GM12891 (cell line): ENCODE results near the gene JAGN1.
"Not testable (repeated sequence)": the region's sequence is repeated elsewhere in the genome, so short reads cannot be mapped to it uniquely, and the experiment has no call there.

Source experiments
- DNase-seq: peaks from one replicate; pipeline ENCODE4 v3.0.0; 2011; ENCODE audit warnings: low spot score; ENCODE audit not compliant: insufficient read length
- FAIRE-seq: peaks from 2 replicates; lab custom pipeline; 2011; peaks lifted over from hg19 to GRCh38; lab: Jason Lieb, UNC
- PAX5 ChIP-seq: IDR thresholded peaks from 2 replicates; pipeline ENCODE4 v1.6.1; 2011; ENCODE audit warnings: low read length, moderate library complexity, mild to moderate bottlenecking; ENCODE audit not compliant: insufficient read depth, severe bottlenecking
- POLR2A ChIP-seq: IDR thresholded peaks from 2 replicates; pipeline ENCODE4 v1.6.1; 2011; ENCODE audit warnings: low read depth, low read length, control low read depth
- POLR2AphosphoS5 ChIP-seq: IDR thresholded peaks from 2 replicates; pipeline ENCODE4 v1.6.1; 2011; ENCODE audit warnings: low read depth, low read length, control low read depth
- POU2F2 ChIP-seq: IDR thresholded peaks from 2 replicates; pipeline ENCODE4 v1.6.1; 2011; ENCODE audit warnings: low read depth, mild to moderate bottlenecking, control low read depth, low read length, moderate library complexity
- SPI1 ChIP-seq: IDR thresholded peaks from 2 replicates; pipeline ENCODE4 v1.6.1; 2011; ENCODE audit warnings: low read depth, low read length, control low read depth
- TAF1 ChIP-seq: IDR thresholded peaks from 2 replicates; pipeline ENCODE4 v1.6.1; 2011; ENCODE audit warnings: low read depth, low read length, control low read depth

Gene JAGN1

GRCh38 chr3:9898467-9899241 lies 8.2 kb downstream of the JAGN1 start:
- FAIRE-seq (no peak), DNase-seq (no peak)
- TF ChIP-seq SPI1 (no peak), POLR2A (no peak)

GRCh38 chr3:9899289-9899791 lies 8.9 kb downstream of the JAGN1 start:
- FAIRE-seq, result no peak
- TF ChIP-seq SPI1 (no peak), POLR2A (no peak), PAX5 (no peak), POU2F2 (no peak), POLR2AphosphoS5 (no peak), TAF1 (no peak)

DNA sequence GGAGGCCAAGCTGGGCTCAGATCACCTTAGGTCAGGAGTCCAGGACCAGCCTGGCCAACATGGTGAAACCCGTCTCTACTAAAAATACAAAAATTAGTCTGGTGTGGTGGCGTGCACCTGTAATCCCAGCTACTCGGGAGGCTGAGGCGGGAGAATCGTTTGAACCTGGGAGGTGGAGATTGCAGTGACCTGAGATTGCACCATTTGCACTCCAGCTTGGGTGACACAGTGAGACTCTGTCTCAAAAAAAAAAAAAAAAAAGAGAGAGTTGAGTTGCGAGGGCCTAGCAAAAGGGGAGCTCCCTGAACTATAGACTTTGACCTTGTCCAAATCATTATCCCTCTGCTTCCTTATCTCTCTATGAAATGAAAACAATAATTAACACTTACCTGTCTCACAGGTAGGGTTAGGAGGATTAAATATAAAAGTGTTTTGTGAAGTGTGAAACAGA lies 10.6 kb downstream of the JAGN1 start:
- DNase-seq, FAIRE-seq: not testable (repeated sequence)

More at GRCh38 chr3:9899289-9899791, 8.9 kb downstream of the JAGN1 start:
- no peak for DNase-seq

DNA sequence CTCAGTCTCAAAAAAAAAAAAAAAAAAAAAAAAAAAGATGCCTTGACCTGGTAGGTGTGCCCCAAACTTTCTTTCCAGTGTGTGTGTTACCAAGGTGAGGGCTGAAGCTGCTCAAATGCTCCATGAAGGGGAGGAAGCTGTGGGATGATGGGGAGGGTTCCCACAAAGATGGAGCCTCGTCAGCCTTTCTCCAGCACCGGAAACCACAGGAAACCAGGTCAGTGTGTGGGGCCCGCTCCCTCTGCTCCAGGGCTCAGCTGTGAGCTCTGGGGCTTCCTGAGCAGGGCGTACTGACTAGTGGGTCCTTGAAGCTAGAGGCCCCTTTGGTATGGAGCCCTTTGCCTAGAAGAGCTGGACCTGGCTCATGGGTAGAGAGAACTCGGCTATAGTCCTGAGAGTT lies 11.6 kb downstream of the JAGN1 start:
- FAIRE-seq, result no peak
- no peak for DNase-seq
- TF ChIP-seq SPI1 (no peak), POLR2AphosphoS5 (no peak), POLR2A (no peak), PAX5 (no peak), TAF1 (no peak), POU2F2 (no peak)

GRCh38 chr3:9902372-9903237 lies 12.2 kb downstream of the JAGN1 start, which contains the start of gene IL17RE:
TSS of gene IL17RE (plus strand) at chr3:9902848. CDS start at chr3:9902933, 85 bp downstream.
- FAIRE-seq (no peak), DNase-seq (no peak)
- TF ChIP-seq POLR2A (no peak), TAF1 (no peak), POU2F2 (no peak), POLR2AphosphoS5 (no peak), PAX5 (no peak), SPI1 (no peak)

DNA sequence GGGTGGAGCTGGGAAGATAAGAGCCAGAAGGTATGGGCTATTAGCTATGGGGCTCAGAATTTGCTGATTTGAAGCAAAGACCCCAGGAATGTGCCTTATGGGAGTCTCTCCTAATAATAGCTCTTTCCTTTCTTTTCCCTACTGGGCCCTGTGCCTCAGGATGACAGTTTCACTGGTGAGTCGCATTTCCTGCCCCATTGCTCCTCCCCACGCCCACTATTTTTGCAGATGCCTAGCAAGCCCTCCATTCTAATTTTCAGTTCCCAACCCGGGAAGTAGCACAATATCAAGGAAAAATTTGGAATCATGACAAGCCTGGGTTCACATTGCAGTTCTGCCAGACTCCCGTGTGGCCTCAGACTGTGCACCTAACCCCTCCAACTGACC lies 12.8 kb downstream of the JAGN1 start:
- no peak for FAIRE-seq
- no peak for TF ChIP-seq POLR2AphosphoS5
- TF ChIP-seq SPI1, result no peak
- TF ChIP-seq PAX5, result no peak
- no peak for TF ChIP-seq POLR2A
- TF ChIP-seq TAF1, result no peak
- no peak for TF ChIP-seq POU2F2
- no peak for DNase-seq

GRCh38 chr3:9903904-9904303 lies 13.5 kb downstream of the JAGN1 start:
- no peak for DNase-seq
- no peak for FAIRE-seq
- TF ChIP-seq POU2F2 (no peak), POLR2AphosphoS5 (no peak), PAX5 (no peak), SPI1 (no peak), TAF1 (no peak), POLR2A (no peak)

DNA sequence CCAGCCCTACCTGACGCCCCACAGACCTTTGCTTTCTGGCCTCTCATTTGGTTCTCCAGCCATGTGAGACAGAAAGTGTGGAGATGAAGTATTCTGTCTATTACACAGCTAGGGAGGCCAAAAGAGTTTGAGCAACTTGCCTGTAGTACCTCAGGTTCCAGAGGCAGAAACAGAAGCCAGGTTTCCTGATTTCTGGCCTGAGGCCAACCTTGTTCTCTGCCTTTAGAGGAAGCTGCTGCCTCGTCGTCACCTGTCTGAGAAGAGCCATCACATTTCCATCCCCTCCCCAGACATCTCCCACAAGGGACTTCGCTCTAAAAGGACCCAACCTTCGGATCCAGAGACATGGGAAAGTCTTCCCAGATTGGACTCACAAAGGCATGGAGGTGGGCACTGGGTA lies 16.1 kb downstream of the JAGN1 start:
- FAIRE-seq, result no peak
- no peak for DNase-seq
- TF ChIP-seq SPI1 (no peak), TAF1 (no peak), POU2F2 (no peak), POLR2A (no peak), POLR2AphosphoS5 (no peak), PAX5 (no peak)

- FAIRE-seq (no peak), DNase-seq (no peak)
- TF ChIP-seq SPI1 (no peak), POU2F2 (no peak), POLR2AphosphoS5 (no peak), POLR2A (no peak), TAF1 (no peak), PAX5 (no peak)
Measured at GRCh38 chr3:9908286-9908685, 17.9 kb downstream of the JAGN1 start.
